GM23338 (cell line): ENCODE measurements around the gene MYO5A. TPM values are rescaled to one million over a fixed set of nuclear protein-coding genes. Genes with fewer than 3 reads are reported as not detected.
A peak's percentile ranks its signal among the peaks of the same experiment; 100 is the strongest.

Source experiments
- ATAC-seq: fragments of 200-7000 bp; cut with Tn5 transposase; 3 replicates; pipeline ENCODE4 v1.9.1; 2020
- DNase-seq: peaks from one replicate; pipeline ENCODE4 v3.0.0-alpha.2; 2015; ENCODE audit warnings: low spot score
- H2AFZ ChIP-seq: fragments of 200-600 bp; sonication (generic); 2 replicates; pipeline ENCODE4 v1.8.0; 2016; ENCODE audit warnings: antibody characterized with exemption, mild to moderate bottlenecking, moderate library complexity
- H3F3A ChIP-seq: fragments of 200-600 bp; sonication (generic); replicated peaks from 2 replicates; pipeline ENCODE4 v1.8.0; 2017; ENCODE audit warnings: antibody characterized with exemption, mixed run types, low read depth
- H3K27ac ChIP-seq: fragments of 200-600 bp; sonication (generic); 2 replicates; pipeline ENCODE4 v1.6.1; 2016; ENCODE audit warnings: low read depth
- H3K27me3 ChIP-seq: fragments of 200-600 bp; sonication (generic); 2 replicates; pipeline ENCODE4 v1.8.0; 2016; ENCODE audit warnings: mild to moderate bottlenecking, mixed run types, moderate library complexity; ENCODE audit not compliant: insufficient read depth
- H3K36me3 ChIP-seq: fragments of 200-600 bp; sonication (generic); 2 replicates; pipeline ENCODE4 v1.8.0; 2016; ENCODE audit warnings: mild to moderate bottlenecking; ENCODE audit not compliant: insufficient read depth
- H3K4me1 ChIP-seq: fragments of 200-600 bp; sonication (generic); 2 replicates; pipeline ENCODE4 v1.8.0; 2016; ENCODE audit warnings: mild to moderate bottlenecking, moderate library complexity; ENCODE audit not compliant: insufficient read depth
- H3K4me2 ChIP-seq: fragments of 200-600 bp; sonication (generic); 2 replicates; pipeline ENCODE4 v1.7.1; 2017; ENCODE audit warnings: mixed run types
- H3K4me3 ChIP-seq: fragments of 200-600 bp; sonication (generic); 2 replicates; pipeline ENCODE4 v1.6.1; 2016; ENCODE audit warnings: mixed run types
- H3K79me2 ChIP-seq: fragments of 200-600 bp; sonication (generic); replicated peaks from 2 replicates; pipeline ENCODE4 v1.8.0; 2017; ENCODE audit warnings: mild to moderate bottlenecking; ENCODE audit not compliant: insufficient read depth
- H3K9me2 ChIP-seq: fragments of 200-600 bp; sonication (generic); 2 replicates; pipeline ENCODE4 v1.8.0; 2017; ENCODE audit not compliant: insufficient read depth
- H4K20me1 ChIP-seq: fragments of 200-600 bp; sonication (generic); replicated peaks from 2 replicates; pipeline ENCODE4 v1.8.0; 2017; ENCODE audit warnings: mild to moderate bottlenecking; ENCODE audit not compliant: insufficient read depth
- H3K27ac Mint-ChIP-seq: 2 replicates; pipeline ENCODE4 v1.8.0; 2020; ENCODE audit warnings: inconsistent platforms, mild to moderate bottlenecking, moderate library complexity, mixed read lengths
- H3K27me3 Mint-ChIP-seq: 3 replicates; pipeline ENCODE4 v1.8.0; 2022; ENCODE audit warnings: low read depth, mild to moderate bottlenecking, moderate library complexity, mixed read lengths, inconsistent platforms; ENCODE audit not compliant: insufficient read depth, poor library complexity
- H3K36me3 Mint-ChIP-seq: 3 replicates; pipeline ENCODE4 v1.8.0; 2021; ENCODE audit warnings: low read depth, mild to moderate bottlenecking, inconsistent platforms, moderate library complexity, mixed read lengths
- H3K4me1 Mint-ChIP-seq: 3 replicates; pipeline ENCODE4 v1.8.0; 2020; ENCODE audit warnings: mild to moderate bottlenecking, inconsistent platforms, mixed read lengths
- H3K4me3 Mint-ChIP-seq: 3 replicates; pipeline ENCODE4 v1.8.0; 2021; ENCODE audit warnings: moderate library complexity, mild to moderate bottlenecking, inconsistent platforms, mixed read lengths
- H3K9me3 Mint-ChIP-seq: 3 replicates; pipeline ENCODE4 v1.8.0; 2020; ENCODE audit warnings: moderate library complexity, mild to moderate bottlenecking, inconsistent platforms, mixed read lengths
- JUNB ChIP-seq: IDR thresholded peaks from one replicate; pipeline ENCODE4 v1.6.1; 2016; ENCODE audit warnings: antibody characterized with exemption; ENCODE audit not compliant: unreplicated experiment
- POLR2AphosphoS5 ChIP-seq: IDR thresholded peaks from 2 replicates; pipeline ENCODE4 v1.6.1; 2016; ENCODE audit warnings: antibody characterized with exemption, low read depth
- ZNF114 ChIP-seq: fragments of 250-450 bp; sonication (Bioruptor Pico); IDR thresholded peaks from 2 replicates; pipeline ENCODE4 v1.5.0; 2020; ENCODE audit warnings: mild to moderate bottlenecking, moderate library complexity
- ZNF331 ChIP-seq: fragments of 250-450 bp; sonication (Bioruptor Pico); IDR thresholded peaks from 2 replicates; pipeline ENCODE4 v1.5.0; 2020; ENCODE audit warnings: low read depth, mild to moderate bottlenecking, moderate library complexity
- polyA plus RNA-seq: library from polyadenylated mRNA; unstranded; fragments of >200 nt; fragmentation: Nextera tagmentation; extraction: Ambion mirVana; gene quantifications from 2 replicates; pipeline ENCODE4 v1.2.1, GENCODE V29; 2016
- total RNA-seq: library from RNA; depleted of rRNA; stranded (reverse); fragments of >200 nt; shearing (Covaris generic); gene quantifications from 2 replicates; pipeline ENCODE4 v1.2.3, GENCODE V29; 2014
- TF ChIP-seq, protein P1 (sequence below): fragments of 250-450 bp; sonication (Bioruptor Pico); IDR thresholded peaks from 2 replicates; pipeline ENCODE4 v1.5.0; 2020; ENCODE audit warnings: mild to moderate bottlenecking, moderate library complexity
- TF ChIP-seq, protein P2 (sequence below), 2 experiments: fragments of 200-600 bp in 1 of 2; sonication (generic) in 1 of 2; conservative IDR thresholded peaks; 2 replicates each; pipeline versions ENCODE4 v1.5.1 to v1.6.1; 2016 to 2017; ENCODE audit warnings: antibody characterized with exemption in 2 of 2, low read depth in 2 of 2, mild to moderate bottlenecking in 2 of 2, moderate library complexity in 1 of 2

The MYO5A gene
- total and polyA plus RNA-seq, 2 experiments from 2014 or later: 5.7 to 31.8 TPM

- Histone ChIP-seq H4K20me1 (no peaks in the 10 kb centered on the region), H2AFZ (no peak overlapping the region)
- peak overlapping the region; percentile 90; the same call in 1 of the 2 replicates for H3K27ac Mint-ChIP-seq
These were observed 192.2 kb downstream of the MYO5A start for GRCh38 chr15:52336529-52336928.

DNA sequence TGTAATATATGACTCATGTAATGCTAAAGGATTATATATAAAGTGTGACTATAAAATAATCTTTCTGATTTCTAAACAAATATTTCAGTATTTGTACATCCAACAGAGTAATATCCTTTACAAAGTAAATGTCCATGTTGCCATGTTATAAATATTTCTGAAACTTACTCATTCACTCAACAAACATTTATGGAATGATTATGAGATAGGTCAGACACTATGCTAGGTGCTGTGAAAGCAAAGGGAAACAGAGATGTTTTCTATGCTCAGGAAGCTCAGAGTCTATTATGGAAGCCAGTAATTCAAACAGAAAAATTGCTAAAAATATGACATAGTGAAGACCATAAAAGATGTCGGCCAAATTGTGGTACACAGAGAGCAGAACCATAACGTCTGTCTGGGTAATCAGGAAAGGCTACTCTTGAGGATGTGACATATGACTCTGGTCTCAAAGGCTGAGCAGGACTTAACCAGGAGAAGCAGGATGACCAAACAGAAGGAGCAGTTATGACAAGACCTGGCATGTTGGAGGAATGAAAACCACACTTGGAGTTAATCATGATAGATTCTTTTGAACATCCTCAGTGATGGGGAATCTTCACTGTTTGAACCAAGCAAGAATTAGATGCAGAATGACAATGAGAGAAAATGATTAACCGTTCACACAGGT, 194.1 kb downstream of the MYO5A start:
- no peaks in the 10 kb centered on the region for H3K9me2 ChIP-seq
- H3K79me2 ChIP-seq: no peaks in the 10 kb centered on the region
- ATAC-seq (no peak), DNase-seq (no peak)
- Mint-ChIP-seq H3K27ac (no peak overlapping the region), H3K27me3 (no peaks in the 10 kb centered on the region), H3K9me3 (no peaks in the 10 kb centered on the region), H3K4me1 (peaks cover 38% of the 10 kb centered on the region), H3K4me3 (no peak overlapping the region), H3K36me3 (no peaks in the 10 kb centered on the region)
- TF ChIP-seq POLR2AphosphoS5: no peak
- TF ChIP-seq, protein P1, sequence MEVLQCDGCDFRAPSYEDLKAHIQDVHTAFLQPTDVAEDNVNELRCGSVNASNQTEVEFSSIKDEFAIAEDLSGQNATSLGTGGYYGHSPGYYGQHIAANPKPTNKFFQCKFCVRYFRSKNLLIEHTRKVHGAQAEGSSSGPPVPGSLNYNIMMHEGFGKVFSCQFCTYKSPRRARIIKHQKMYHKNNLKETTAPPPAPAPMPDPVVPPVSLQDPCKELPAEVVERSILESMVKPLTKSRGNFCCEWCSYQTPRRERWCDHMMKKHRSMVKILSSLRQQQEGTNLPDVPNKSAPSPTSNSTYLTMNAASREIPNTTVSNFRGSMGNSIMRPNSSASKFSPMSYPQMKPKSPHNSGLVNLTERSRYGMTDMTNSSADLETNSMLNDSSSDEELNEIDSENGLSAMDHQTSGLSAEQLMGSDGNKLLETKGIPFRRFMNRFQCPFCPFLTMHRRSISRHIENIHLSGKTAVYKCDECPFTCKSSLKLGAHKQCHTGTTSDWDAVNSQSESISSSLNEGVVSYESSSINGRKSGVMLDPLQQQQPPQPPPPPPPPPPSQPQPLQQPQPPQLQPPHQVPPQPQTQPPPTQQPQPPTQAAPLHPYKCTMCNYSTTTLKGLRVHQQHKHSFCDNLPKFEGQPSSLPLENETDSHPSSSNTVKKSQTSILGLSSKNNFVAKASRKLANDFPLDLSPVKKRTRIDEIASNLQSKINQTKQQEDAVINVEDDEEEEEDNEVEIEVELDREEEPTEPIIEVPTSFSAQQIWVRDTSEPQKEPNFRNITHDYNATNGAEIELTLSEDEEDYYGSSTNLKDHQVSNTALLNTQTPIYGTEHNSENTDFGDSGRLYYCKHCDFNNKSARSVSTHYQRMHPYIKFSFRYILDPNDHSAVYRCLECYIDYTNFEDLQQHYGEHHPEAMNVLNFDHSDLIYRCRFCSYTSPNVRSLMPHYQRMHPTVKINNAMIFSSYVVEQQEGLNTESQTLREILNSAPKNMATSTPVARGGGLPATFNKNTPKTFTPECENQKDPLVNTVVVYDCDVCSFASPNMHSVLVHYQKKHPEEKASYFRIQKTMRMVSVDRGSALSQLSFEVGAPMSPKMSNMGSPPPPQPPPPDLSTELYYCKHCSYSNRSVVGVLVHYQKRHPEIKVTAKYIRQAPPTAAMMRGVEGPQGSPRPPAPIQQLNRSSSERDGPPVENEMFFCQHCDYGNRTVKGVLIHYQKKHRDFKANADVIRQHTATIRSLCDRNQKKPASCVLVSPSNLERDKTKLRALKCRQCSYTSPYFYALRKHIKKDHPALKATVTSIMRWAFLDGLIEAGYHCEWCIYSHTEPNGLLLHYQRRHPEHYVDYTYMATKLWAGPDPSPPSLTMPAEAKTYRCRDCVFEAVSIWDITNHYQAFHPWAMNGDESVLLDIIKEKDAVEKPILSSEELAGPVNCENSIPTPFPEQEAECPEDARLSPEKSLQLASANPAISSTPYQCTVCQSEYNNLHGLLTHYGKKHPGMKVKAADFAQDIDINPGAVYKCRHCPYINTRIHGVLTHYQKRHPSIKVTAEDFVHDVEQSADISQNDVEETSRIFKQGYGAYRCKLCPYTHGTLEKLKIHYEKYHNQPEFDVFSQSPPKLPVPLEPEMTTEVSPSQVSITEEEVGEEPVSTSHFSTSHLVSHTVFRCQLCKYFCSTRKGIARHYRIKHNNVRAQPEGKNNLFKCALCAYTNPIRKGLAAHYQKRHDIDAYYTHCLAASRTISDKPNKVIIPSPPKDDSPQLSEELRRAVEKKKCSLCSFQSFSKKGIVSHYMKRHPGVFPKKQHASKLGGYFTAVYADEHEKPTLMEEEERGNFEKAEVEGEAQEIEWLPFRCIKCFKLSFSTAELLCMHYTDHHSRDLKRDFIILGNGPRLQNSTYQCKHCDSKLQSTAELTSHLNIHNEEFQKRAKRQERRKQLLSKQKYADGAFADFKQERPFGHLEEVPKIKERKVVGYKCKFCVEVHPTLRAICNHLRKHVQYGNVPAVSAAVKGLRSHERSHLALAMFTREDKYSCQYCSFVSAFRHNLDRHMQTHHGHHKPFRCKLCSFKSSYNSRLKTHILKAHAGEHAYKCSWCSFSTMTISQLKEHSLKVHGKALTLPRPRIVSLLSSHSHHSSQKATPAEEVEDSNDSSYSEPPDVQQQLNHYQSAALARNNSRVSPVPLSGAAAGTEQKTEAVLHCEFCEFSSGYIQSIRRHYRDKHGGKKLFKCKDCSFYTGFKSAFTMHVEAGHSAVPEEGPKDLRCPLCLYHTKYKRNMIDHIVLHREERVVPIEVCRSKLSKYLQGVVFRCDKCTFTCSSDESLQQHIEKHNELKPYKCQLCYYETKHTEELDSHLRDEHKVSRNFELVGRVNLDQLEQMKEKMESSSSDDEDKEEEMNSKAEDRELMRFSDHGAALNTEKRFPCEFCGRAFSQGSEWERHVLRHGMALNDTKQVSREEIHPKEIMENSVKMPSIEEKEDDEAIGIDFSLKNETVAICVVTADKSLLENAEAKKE (CRISPR knock-in tag): no peak
- TF ChIP-seq, protein P2, sequence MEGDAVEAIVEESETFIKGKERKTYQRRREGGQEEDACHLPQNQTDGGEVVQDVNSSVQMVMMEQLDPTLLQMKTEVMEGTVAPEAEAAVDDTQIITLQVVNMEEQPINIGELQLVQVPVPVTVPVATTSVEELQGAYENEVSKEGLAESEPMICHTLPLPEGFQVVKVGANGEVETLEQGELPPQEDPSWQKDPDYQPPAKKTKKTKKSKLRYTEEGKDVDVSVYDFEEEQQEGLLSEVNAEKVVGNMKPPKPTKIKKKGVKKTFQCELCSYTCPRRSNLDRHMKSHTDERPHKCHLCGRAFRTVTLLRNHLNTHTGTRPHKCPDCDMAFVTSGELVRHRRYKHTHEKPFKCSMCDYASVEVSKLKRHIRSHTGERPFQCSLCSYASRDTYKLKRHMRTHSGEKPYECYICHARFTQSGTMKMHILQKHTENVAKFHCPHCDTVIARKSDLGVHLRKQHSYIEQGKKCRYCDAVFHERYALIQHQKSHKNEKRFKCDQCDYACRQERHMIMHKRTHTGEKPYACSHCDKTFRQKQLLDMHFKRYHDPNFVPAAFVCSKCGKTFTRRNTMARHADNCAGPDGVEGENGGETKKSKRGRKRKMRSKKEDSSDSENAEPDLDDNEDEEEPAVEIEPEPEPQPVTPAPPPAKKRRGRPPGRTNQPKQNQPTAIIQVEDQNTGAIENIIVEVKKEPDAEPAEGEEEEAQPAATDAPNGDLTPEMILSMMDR (conservative IDR thresholded peaks at IDR 0.05; ENCODE audit: low read depth in 2 of 2): no peak
- TF ChIP-seq ZNF114 (CRISPR knock-in tag): no peak
- no peak overlapping the region for H3K4me2 ChIP-seq
- no peaks in the 10 kb centered on the region for H3K27me3 ChIP-seq
- H3K4me1 ChIP-seq: peaks cover 31% of the 10 kb centered on the region
- H3K36me3 ChIP-seq: no peaks in the 10 kb centered on the region
- no peaks in the 10 kb centered on the region for H4K20me1 ChIP-seq
- no peak overlapping the region for H3K4me3 ChIP-seq
- H2AFZ ChIP-seq: no peak overlapping the region
- no peaks in the 10 kb centered on the region for H3F3A ChIP-seq
- no peak overlapping the region for H3K27ac ChIP-seq

More at GRCh38 chr15:52336529-52336928, 192.2 kb downstream of the MYO5A start:
- Histone ChIP-seq H3K79me2 (no peaks in the 10 kb centered on the region), H3K36me3 (no peaks in the 10 kb centered on the region), H3K4me2 (no peak overlapping the region), H3K4me3 (no peak overlapping the region), H3K27ac (no peak overlapping the region), H3K4me1 (peaks cover 50% of the 10 kb centered on the region), H3F3A (no peaks in the 10 kb centered on the region), H3K27me3 (no peaks in the 10 kb centered on the region), H3K9me2 (no peaks in the 10 kb centered on the region)
- ATAC-seq: no peak
- no peaks in the 10 kb centered on the region for H3K27me3 Mint-ChIP-seq
- TF ChIP-seq, protein P2 (conservative IDR thresholded peaks at IDR 0.05; ENCODE audit: low read depth in 2 of 2): peak; percentile 22 to 44; a peak in 3 of 4 replicates
- no peak for TF ChIP-seq JUNB
- no peak for TF ChIP-seq POLR2AphosphoS5
- no peak for TF ChIP-seq ZNF331 (CRISPR knock-in tag)
- no peaks in the 10 kb centered on the region for H3K9me3 Mint-ChIP-seq
- peak; percentile 25 for DNase-seq
- no peak overlapping the region for H3K4me3 Mint-ChIP-seq
- H3K4me1 Mint-ChIP-seq: peaks cover 49% of the 10 kb centered on the region
- H3K36me3 Mint-ChIP-seq: peaks cover 5% of the 10 kb centered on the region; the same call in 1 of the 3 replicates
